Measurements from ENCODE around the gene FKBP7.

- no peak for TF ChIP-seq CTCF (IDR thresholded peaks at IDR 0.05)
- no peak for TF ChIP-seq POLR2A (IDR thresholded peaks at IDR 0.05)
- TF ChIP-seq EP300 (IDR thresholded peaks at IDR 0.05) = no peak
Observed at GRCh38 chr2:178479275-178479616, 846 bp upstream of the FKBP7 start.

All from tibial nerve (tissue), 4 donors.